Liver (tissue), 9 donors: ENCODE results near the gene TNS3. TPM values are rescaled to one million over a fixed set of nuclear protein-coding genes. Genes with fewer than 3 reads are reported as not detected.

Source experiments
- DNase-seq: peaks from one replicate; pipeline ENCODE4 v3.0.0-alpha.2; 2017; ENCODE audit warnings: low spot score
- H3K27ac ChIP-seq, 2 donors: one replicate each; pipeline ENCODE4 v1.7.0; 2013; ENCODE audit warnings: inconsistent platforms in 2 of 2, low read length in 2 of 2, control low read depth in 1 of 2, low read depth in 1 of 2, mild to moderate bottlenecking in 1 of 2
- H3K27me3 ChIP-seq, 4 donors: one replicate each; pipeline versions ENCODE4 v1.6.1 to v1.7.0; 2013; ENCODE audit warnings: low read length in 3 of 4, inconsistent platforms in 1 of 4, mild to moderate bottlenecking in 1 of 4, moderate library complexity in 1 of 4; ENCODE audit not compliant: control insufficient read depth in 4 of 4, insufficient read depth in 4 of 4
- H3K36me3 ChIP-seq, 4 donors: one replicate each; pipeline versions ENCODE4 v1.6.1 to v1.7.0; 2013; ENCODE audit warnings: low read length in 3 of 4, mild to moderate bottlenecking in 3 of 4, low read depth in 1 of 4, moderate library complexity in 1 of 4; ENCODE audit not compliant: control insufficient read depth in 4 of 4, insufficient read depth in 3 of 4
- H3K4me1 ChIP-seq, 4 donors: one replicate each; pipeline versions ENCODE4 v1.6.1 to v1.7.0; 2013; ENCODE audit warnings: low read length in 3 of 4, mild to moderate bottlenecking in 3 of 4, moderate library complexity in 1 of 4; ENCODE audit not compliant: control insufficient read depth in 4 of 4, insufficient read depth in 4 of 4
- H3K4me3 ChIP-seq, 3 donors: one replicate each; pipeline versions ENCODE4 v1.6.1 to v1.7.0; 2013; ENCODE audit warnings: low read length in 3 of 3, control low read depth in 1 of 3, low read depth in 1 of 3, mild to moderate bottlenecking in 1 of 3
- H3K9ac ChIP-seq, 2 donors: one replicate each; pipeline ENCODE4 v1.7.0; 2013; ENCODE audit warnings: low read length in 2 of 2, mild to moderate bottlenecking in 2 of 2, moderate library complexity in 2 of 2, control low read depth in 1 of 2, low read depth in 1 of 2
- H3K9me3 ChIP-seq, 4 donors: one replicate each; pipeline versions ENCODE4 v1.6.1 to v1.7.0; 2013; ENCODE audit warnings: low read length in 3 of 4; ENCODE audit not compliant: control insufficient read depth in 4 of 4
- EGR1 ChIP-seq, 2 donors: IDR thresholded peaks; 2 replicates each; pipeline ENCODE4 v1.6.1; 2016 to 2018; ENCODE audit warnings: antibody characterized with exemption in 2 of 2, low read depth in 2 of 2
- FOXA1 ChIP-seq: IDR thresholded peaks from 2 replicates; pipeline ENCODE4 v1.6.1; 2016; ENCODE audit warnings: antibody characterized with exemption
- FOXA2 ChIP-seq: IDR thresholded peaks from 2 replicates; pipeline ENCODE4 v1.6.1; 2016; ENCODE audit warnings: antibody characterized with exemption
- GABPA ChIP-seq, 2 donors: IDR thresholded peaks in 1 of 2; conservative IDR thresholded peaks in 1 of 2; 2 replicates each; pipeline ENCODE4 v1.6.1; 2016; ENCODE audit warnings: antibody characterized with exemption in 2 of 2, mild to moderate bottlenecking in 1 of 2, moderate library complexity in 1 of 2
- HNF4A ChIP-seq, 2 donors: conservative IDR thresholded peaks; 2 replicates each; pipeline ENCODE4 v1.6.1; 2016; ENCODE audit warnings: antibody characterized with exemption in 2 of 2, mild to moderate bottlenecking in 2 of 2
- HNF4G ChIP-seq: IDR thresholded peaks from 2 replicates; pipeline ENCODE4 v1.6.1; 2016; ENCODE audit warnings: antibody characterized with exemption
- JUND ChIP-seq, 2 donors: IDR thresholded peaks; 2 replicates each; pipeline ENCODE4 v1.6.1; 2016; ENCODE audit warnings: antibody characterized with exemption in 2 of 2
- NR2F2 ChIP-seq: IDR thresholded peaks from 2 replicates; pipeline ENCODE4 v1.6.1; 2016; ENCODE audit warnings: antibody characterized with exemption
- RAD21 ChIP-seq, 2 donors: IDR thresholded peaks; 2 replicates each; pipeline ENCODE4 v1.6.1; 2016; ENCODE audit warnings: antibody characterized with exemption in 2 of 2, mild to moderate bottlenecking in 2 of 2
- RXRA ChIP-seq, 2 donors: IDR thresholded peaks; 2 replicates each; pipeline ENCODE4 v1.6.1; 2017 to 2018; ENCODE audit warnings: antibody characterized with exemption in 2 of 2, mild to moderate bottlenecking in 1 of 2
- SP1 ChIP-seq: IDR thresholded peaks from 2 replicates; pipeline ENCODE4 v1.6.1; 2018; ENCODE audit warnings: antibody characterized with exemption, mild to moderate bottlenecking
- TAF1 ChIP-seq: conservative IDR thresholded peaks from 2 replicates; pipeline ENCODE4 v1.6.1; 2016; ENCODE audit warnings: antibody characterized with exemption, mild to moderate bottlenecking
- YY1 ChIP-seq: IDR thresholded peaks from 2 replicates; pipeline ENCODE4 v1.6.1; 2016; ENCODE audit warnings: antibody characterized with exemption, mild to moderate bottlenecking
- WGBS: extraction: QIAGEN DNeasy Blood & Tissue Kit; methylation state at CpG from one replicate; pipeline ENCODE4 v1.1.7; 2013; 5-methylcytosine and 5-hydroxymethylcytosine counted together
- polyA plus RNA-seq, 2 donors: library from polyadenylated mRNA; stranded (reverse) in 1 of 2; unstranded in 1 of 2; fragments of 200-250 nt in 1 of 2; fragments of >200 nt in 1 of 2; fragmentation: Nextera tagmentation in 1 of 2; extraction: Ambion mirVana in 1 of 2; gene quantifications; one replicate each; pipeline versions ENCODE4 v1.2.1 to v1.2.3, GENCODE V29; 2013 to 2015
- total RNA-seq, 2 donors: library from RNA; depleted of rRNA; stranded (reverse); fragments of >200 nt; gene quantifications; one replicate each; pipeline ENCODE4 v1.2.3, GENCODE V29; 2014
- TF ChIP-seq, protein P1 (sequence below): IDR thresholded peaks from 2 replicates; pipeline ENCODE4 v1.6.1; 2016; ENCODE audit warnings: antibody characterized with exemption
- TF ChIP-seq, protein P2 (sequence below): IDR thresholded peaks from 2 replicates; pipeline ENCODE4 v1.6.1; 2016; ENCODE audit warnings: antibody characterized with exemption
- TF ChIP-seq, protein P3 (sequence below): IDR thresholded peaks from 2 replicates; pipeline ENCODE4 v1.6.1; 2016; ENCODE audit warnings: antibody characterized with exemption
- TF ChIP-seq, protein P4 (sequence below): IDR thresholded peaks from 2 replicates; pipeline ENCODE4 v1.6.1; 2016; ENCODE audit warnings: antibody characterized with exemption, mild to moderate bottlenecking
- donor health status: healthy.
- donor health status: healthy.
- donor health status: healthy.
- donor health status: healthy.
- donor health status: healthy.

TNS3 gene
- total and polyA plus RNA-seq, 4 donors: 16.8 to 100 (median 29.5) TPM

DNA sequence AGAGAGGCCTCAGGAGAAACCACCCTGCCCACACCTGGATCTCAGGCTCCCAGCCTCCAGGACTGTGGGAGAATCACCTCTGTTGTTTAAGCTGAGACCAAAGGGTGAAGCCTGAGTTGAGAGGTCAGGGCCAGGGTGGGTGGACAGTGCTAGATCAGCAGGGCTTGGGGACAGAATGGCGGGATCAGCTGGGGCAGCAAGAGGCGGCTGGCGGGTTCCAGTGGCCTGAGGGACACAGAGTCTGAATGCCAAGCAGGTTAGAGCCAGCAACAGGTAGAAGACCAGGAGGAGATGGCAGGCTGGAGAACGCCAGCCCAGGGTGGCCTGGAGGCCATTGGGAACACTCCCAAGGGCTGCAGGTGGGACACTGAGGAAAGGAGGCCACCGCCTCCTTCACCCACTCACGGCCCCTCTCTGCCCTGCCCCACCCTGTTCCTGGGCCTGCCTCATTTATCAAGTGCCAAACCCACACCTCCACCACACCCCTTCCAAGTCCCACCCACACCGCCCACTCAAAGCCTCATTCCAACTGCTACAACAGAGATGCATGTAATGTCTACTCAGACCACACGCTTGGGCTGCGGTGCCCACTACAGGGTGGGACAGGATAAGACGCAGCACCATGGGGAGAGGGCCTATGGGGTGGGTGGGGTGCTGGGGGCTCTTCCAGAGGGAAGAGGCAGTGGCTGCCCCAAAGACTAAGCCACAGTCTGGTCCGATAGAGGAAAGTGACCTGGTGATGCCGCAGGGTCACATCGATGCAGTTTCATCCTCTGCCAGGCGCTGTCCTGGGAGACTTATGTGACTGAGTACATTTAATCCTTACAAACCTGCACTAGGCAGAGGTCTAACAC is 173.9 kb downstream of the TNS3 start:
- Histone ChIP-seq H3K4me3 (no peak overlapping the region), H3K36me3 (peaks cover 6 to 40% (median 30%) of the 10 kb centered on the region in 4 donors), H3K9ac (no peak overlapping the region), H3K27ac (no peak overlapping the region), H3K9me3 (no peaks in the 10 kb centered on the region), H3K4me1 (peaks cover 6 to 31% (median 21%) of the 10 kb centered on the region in 4 donors), H3K27me3 (no peaks in the 10 kb centered on the region)
- peak; percentile 53 for DNase-seq
- TF ChIP-seq NR2F2: no peak
- TF ChIP-seq RXRA (IDR thresholded peaks at IDR 0.05): peak in 1 of 2 donors; percentile 36
- WGBS: 92% methylated on average over 14 of the region's 14 CpGs

DNA sequence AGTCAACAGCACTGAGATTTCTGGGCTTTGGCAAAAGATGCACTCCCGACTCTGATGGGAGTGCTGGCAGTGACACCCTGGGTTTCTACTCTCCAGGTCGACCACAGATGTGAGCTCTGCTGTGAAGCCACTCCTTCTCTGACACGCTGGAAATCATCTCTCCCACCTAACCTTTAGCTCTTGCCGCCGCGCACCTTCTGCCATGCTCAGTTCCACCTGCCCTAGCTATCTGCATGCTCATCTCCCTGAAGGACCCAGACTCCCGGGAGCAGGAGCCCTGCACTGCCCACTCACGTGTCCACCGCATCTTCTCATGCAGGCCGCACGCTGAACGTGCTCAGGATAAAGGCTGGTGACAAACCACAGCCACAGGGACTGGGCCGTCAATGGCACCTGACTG is 174.8 kb downstream of the TNS3 start:
- Histone ChIP-seq H3K9ac (no peak overlapping the region), H3K36me3 (peaks cover 7 to 45% (median 30%) of the 10 kb centered on the region in 4 donors), H3K27me3 (no peaks in the 10 kb centered on the region), H3K4me3 (no peak overlapping the region), H3K4me1 (peaks cover 6 to 31% (median 21%) of the 10 kb centered on the region in 4 donors), H3K9me3 (no peaks in the 10 kb centered on the region), H3K27ac (no peak overlapping the region)
- no peak for TF ChIP-seq HNF4A (conservative IDR thresholded peaks at IDR 0.05)
- no peak for TF ChIP-seq FOXA2
- TF ChIP-seq SP1: no peak
- no peak for TF ChIP-seq HNF4G
- no peak for TF ChIP-seq NR2F2
- TF ChIP-seq RXRA (IDR thresholded peaks at IDR 0.05): no peak
- TF ChIP-seq, protein P1, sequence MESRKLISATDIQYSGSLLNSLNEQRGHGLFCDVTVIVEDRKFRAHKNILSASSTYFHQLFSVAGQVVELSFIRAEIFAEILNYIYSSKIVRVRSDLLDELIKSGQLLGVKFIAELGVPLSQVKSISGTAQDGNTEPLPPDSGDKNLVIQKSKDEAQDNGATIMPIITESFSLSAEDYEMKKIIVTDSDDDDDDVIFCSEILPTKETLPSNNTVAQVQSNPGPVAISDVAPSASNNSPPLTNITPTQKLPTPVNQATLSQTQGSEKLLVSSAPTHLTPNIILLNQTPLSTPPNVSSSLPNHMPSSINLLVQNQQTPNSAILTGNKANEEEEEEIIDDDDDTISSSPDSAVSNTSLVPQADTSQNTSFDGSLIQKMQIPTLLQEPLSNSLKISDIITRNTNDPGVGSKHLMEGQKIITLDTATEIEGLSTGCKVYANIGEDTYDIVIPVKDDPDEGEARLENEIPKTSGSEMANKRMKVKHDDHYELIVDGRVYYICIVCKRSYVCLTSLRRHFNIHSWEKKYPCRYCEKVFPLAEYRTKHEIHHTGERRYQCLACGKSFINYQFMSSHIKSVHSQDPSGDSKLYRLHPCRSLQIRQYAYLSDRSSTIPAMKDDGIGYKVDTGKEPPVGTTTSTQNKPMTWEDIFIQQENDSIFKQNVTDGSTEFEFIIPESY: no peak
- TF ChIP-seq EGR1 (IDR thresholded peaks at IDR 0.05; ENCODE audit: low read depth in 2 of 2): no peak
- TF ChIP-seq, protein P2, sequence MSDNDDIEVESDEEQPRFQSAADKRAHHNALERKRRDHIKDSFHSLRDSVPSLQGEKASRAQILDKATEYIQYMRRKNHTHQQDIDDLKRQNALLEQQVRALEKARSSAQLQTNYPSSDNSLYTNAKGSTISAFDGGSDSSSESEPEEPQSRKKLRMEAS: no peak
- TF ChIP-seq YY1: no peak
- no peak for TF ChIP-seq JUND (IDR thresholded peaks at IDR 0.05)
- TF ChIP-seq TAF1: no peak
- no peak for TF ChIP-seq GABPA (IDR thresholded peaks at IDR 0.05 in 1 of 2, conservative IDR thresholded peaks at IDR 0.05 in 1 of 2)
- TF ChIP-seq, protein P3, sequence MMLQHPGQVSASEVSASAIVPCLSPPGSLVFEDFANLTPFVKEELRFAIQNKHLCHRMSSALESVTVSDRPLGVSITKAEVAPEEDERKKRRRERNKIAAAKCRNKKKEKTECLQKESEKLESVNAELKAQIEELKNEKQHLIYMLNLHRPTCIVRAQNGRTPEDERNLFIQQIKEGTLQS: no peak
- TF ChIP-seq, protein P4, sequence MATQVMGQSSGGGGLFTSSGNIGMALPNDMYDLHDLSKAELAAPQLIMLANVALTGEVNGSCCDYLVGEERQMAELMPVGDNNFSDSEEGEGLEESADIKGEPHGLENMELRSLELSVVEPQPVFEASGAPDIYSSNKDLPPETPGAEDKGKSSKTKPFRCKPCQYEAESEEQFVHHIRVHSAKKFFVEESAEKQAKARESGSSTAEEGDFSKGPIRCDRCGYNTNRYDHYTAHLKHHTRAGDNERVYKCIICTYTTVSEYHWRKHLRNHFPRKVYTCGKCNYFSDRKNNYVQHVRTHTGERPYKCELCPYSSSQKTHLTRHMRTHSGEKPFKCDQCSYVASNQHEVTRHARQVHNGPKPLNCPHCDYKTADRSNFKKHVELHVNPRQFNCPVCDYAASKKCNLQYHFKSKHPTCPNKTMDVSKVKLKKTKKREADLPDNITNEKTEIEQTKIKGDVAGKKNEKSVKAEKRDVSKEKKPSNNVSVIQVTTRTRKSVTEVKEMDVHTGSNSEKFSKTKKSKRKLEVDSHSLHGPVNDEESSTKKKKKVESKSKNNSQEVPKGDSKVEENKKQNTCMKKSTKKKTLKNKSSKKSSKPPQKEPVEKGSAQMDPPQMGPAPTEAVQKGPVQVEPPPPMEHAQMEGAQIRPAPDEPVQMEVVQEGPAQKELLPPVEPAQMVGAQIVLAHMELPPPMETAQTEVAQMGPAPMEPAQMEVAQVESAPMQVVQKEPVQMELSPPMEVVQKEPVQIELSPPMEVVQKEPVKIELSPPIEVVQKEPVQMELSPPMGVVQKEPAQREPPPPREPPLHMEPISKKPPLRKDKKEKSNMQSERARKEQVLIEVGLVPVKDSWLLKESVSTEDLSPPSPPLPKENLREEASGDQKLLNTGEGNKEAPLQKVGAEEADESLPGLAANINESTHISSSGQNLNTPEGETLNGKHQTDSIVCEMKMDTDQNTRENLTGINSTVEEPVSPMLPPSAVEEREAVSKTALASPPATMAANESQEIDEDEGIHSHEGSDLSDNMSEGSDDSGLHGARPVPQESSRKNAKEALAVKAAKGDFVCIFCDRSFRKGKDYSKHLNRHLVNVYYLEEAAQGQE: no peak
- TF ChIP-seq FOXA1: no peak
- TF ChIP-seq RAD21 (IDR thresholded peaks at IDR 0.05): no peak
- WGBS: 83% methylated on average over 13 of the region's 13 CpGs
- DNase-seq: no peak
